ENCODE measurements around the gene SLC39A7.

Gene SLC39A7

DNA sequence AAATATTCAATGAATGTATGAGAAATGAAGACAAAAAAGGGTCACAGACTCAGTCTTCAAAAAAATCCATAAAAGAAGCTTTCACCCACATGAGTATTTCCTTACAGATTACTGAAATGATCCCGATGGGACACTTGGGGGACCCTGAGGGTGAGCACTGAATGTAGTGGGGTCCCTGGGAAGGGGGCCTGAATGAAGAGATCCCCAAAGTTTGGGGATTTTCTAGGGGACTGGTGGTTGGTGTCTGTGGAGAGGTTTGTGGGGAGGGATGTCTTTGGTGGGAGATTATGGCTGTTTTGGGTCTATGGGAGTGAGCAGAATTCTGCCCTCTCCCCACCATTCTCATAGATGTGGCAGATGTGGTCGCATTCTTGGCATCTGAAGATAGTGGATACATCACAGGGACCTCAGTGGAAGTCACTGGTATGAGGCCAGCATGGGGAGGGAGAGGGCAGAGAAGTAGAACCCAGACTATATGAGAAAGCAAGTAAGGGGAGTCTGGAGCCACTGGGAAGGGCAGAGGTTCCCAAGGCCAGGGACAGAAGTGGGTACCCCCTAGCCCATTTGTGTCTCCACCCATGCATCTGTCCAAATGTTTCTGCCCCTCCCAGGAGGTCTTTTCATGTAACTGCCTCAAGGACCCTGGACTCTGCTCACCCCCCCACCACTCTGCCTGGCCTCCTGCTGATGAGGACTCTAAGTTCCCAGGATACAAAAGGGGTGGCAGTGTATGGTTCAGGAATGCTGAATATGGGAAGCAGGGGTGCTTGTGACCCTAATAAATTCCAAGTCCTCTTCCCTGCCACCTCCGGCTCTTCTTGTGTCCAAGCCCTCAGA, 5.6 kb downstream of the SLC39A7 start:
- TF ChIP-seq, protein P1, sequence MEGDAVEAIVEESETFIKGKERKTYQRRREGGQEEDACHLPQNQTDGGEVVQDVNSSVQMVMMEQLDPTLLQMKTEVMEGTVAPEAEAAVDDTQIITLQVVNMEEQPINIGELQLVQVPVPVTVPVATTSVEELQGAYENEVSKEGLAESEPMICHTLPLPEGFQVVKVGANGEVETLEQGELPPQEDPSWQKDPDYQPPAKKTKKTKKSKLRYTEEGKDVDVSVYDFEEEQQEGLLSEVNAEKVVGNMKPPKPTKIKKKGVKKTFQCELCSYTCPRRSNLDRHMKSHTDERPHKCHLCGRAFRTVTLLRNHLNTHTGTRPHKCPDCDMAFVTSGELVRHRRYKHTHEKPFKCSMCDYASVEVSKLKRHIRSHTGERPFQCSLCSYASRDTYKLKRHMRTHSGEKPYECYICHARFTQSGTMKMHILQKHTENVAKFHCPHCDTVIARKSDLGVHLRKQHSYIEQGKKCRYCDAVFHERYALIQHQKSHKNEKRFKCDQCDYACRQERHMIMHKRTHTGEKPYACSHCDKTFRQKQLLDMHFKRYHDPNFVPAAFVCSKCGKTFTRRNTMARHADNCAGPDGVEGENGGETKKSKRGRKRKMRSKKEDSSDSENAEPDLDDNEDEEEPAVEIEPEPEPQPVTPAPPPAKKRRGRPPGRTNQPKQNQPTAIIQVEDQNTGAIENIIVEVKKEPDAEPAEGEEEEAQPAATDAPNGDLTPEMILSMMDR (IDR thresholded peaks at IDR 0.05) = no peak

DNA sequence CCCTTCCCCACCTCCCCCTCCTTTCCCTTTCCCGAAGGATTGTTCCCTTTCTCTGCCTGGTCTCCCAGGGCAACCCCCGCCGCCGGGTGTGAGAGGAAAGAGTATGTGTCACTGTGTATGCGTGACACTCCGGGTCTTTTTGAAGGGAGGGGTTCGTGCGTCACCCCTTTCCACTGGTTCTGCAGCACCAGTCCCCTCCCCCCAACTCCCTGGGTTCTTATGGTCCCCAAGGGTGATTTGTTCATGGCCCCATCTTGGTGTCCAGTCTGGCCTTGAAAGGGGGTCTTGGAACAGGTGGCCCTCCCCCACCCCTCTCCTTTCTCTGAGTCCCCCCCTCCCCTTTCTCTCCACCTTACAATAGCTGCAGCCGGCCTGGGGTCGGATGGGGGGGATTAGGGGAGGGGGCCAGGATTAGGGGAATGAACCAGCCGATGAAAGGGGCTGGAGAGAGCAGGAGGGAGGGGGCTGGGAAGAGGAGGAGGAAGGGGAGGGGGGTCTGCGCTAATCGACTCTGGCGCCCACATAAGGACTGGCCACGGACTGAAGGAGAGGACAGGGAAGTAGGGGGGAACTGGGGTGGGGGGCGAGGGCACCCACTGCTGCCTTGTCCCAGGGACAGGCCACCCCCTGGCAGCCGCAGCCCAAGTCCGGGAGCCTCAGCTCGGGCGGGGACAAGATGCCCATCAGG, 6.3 kb downstream of the SLC39A7 start:
- TF ChIP-seq, protein P1 (IDR thresholded peaks at IDR 0.05) = no peak

DNA sequence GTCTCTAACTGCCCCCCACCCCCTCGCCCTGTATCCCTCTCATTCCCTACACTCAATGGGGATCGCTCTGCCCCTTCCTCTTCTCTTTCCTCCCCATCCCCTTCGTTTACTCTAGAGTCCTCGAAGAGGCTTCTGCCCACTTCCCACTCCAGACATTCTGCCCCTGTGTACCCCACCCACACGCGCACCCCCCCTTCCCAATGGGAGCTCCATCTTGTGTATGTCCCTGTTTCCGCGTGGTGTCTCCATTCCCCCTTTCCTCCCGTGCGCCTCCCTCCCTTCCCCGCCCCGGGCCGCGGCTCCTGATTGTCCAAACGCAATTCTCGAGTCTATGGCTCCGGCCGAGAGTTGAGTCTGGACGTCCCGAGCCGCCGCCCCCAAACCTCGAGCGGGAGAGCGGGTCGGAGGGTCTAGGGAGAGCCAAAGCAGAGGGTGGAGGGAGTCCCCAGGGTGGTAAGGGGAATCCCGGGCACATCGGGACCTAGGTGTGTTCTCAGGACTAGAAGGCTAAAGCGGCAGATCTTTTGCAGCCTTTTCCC, 7.0 kb downstream of the SLC39A7 start:
- TF ChIP-seq, protein P1 (IDR thresholded peaks at IDR 0.05) = no peak

DNA sequence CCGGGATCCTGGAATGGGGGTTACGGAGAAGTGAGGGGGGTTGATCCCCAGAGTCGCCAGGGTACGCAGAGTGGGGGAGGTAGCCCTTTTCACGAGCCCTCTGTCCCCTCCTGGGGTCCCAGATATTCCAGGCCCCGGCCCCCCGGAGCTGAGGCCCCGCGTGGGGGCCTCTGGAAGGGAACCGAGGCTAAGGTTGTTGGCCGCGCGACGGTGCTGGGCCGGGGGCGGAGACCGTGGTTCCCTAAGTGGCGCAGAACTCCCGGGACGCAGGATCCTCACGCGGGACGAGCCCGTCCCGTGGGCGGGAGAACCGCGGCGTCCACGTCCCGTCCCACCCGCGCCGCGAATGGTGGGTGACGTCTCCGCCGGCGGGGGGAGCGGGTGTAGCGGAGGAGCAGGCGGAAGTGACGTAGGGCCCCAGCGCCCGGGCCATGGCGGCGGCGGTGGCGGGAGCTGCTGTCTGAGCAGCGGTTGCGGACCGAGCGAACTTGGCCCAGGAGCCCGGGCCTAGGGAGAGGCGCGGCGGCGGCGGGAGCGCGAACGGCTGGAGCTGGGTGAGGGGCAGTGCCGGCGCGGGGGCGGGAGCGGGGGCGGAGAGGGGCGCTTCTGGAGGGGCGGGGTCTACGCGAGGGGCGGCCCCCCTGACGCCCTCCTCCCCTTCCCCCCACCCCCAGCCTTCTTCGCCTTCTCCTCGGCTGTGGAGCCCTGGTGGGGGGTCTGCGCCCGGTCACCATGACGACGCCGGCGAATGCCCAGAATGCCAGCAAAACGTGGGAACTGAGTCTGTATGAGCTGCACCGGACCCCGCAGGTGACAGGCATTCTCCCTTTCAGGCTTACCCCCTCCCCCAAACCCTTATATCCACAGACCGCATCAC, 7.7 kb downstream of the SLC39A7 start, which contains the start of gene RING1:
Gene RING1, plus strand, starts transcription at position 410 of the 877 bp plus-strand sequence. Its CDS starts 323 bp downstream, at position 733.
- TF ChIP-seq, protein P1 (IDR thresholded peaks at IDR 0.05) = no peak

DNA sequence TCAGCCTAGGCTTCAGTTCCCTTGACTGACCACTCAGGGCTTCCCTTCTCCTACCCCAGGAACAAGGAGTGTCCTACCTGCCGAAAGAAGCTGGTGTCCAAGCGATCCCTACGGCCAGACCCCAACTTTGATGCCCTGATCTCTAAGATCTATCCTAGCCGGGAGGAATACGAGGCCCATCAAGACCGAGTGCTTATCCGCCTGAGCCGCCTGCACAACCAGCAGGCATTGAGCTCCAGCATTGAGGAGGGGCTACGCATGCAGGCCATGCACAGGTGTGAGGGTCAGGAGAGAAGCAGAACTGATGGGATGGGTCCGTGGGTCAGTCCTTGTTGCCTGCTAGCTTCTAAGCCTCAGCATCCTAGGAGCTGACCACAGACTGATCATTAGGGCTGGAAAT, 9.2 kb downstream of the SLC39A7 start:
- TF ChIP-seq, protein P1 (IDR thresholded peaks at IDR 0.05) = no peak

DNA sequence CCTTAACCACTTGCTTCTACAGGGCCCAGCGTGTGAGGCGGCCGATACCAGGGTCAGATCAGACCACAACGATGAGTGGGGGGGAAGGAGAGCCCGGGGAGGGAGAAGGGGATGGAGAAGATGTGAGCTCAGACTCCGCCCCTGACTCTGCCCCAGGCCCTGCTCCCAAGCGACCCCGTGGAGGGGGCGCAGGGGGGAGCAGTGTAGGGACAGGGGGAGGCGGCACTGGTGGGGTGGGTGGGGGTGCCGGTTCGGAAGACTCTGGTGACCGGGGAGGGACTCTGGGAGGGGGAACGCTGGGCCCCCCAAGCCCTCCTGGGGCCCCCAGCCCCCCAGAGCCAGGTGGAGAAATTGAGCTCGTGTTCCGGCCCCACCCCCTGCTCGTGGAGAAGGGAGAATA, 10.5 kb downstream of the SLC39A7 start:
- TF ChIP-seq, protein P1 (IDR thresholded peaks at IDR 0.05) = no peak
